ENCODE measurements around the gene USF2. TPM values are rescaled to one million over a fixed set of nuclear protein-coding genes. Genes with fewer than 3 reads are reported as not detected.

Gene USF2
- total RNA-seq, 1 experiment from 2014 or later = 123 TPM

DNA sequence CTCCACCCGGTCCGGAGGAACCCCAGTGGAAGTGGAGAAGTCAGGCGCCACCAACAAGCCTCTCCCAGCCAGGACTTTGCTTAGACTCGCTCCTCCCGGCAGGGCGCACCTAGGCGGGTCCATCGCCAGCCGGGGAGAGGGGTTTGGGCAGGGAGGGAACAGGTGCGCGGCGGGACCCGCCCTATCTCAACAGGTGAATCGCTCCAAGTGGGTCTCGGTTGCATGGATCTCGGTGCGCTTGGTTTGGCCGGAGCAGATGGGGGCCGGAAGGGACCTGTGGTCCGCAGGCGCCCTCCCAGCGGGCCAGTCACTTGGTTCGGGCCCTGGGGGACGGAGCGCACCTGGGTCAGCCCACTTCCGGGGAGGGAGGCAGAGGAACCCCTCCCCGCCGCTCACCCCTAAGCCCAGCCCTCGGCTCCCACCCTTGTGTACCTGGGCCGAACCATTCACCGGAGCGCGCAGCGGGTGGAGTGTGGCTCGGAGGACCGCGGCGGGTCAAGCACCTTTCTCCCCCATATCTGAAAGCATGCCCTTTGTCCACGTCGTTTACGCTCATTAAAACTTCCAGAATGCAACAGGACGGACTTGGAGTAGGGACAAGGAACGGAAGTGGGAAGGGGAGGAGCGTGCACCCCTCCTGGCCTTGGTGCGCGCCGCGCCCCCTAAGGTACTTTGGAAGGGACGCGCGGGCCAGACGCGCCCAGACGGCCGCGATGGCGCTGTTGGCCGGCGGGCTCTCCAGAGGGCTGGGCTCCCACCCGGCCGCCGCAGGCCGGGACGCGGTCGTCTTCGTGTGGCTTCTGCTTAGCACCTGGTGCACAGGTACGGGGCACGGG lies 20.2 kb upstream of the USF2 start, which contains the start of gene LSR:
Gene LSR (plus strand): TSS at position 693 of the 836 bp plus-strand sequence. CDS start 21 bp downstream, at position 714.
- Mint-ChIP-seq H3K36me3 (ENCODE audit: insufficient read depth in 1 of 3, low read depth in 3 of 3) (peaks cover 27 to 43% (median 39%) of the 10 kb centered on the region in 3 experiments), H3K4me1 (peaks cover 33 to 38% of the 10 kb centered on the region in 2 experiments), H3K27me3 (ENCODE audit: low read depth) (no peaks in the 10 kb centered on the region; the same call in 1 of the 2 replicates), H3K27ac (peak within 1 kb of the TSS; percentile 100), H3K9me3 (peaks cover 0 to 3% of the 10 kb centered on the region in 2 experiments; a peak in 2 of 5 replicates), H3K4me3 (peak within 1 kb of the TSS; percentile 99 to 100)
- peaks cover 15% of the 10 kb centered on the region; the same call in 1 of the 2 replicates for H3K79me2 ChIP-seq (ENCODE audit: insufficient read depth, low read length)
- peaks cover 7% of the 10 kb centered on the region for H3K23me2 ChIP-seq (ENCODE audit: insufficient read length, low read depth, low read length, poor library complexity, severe bottlenecking)
- H2BK120ac ChIP-seq (ENCODE audit: low read depth, low read length, poor library complexity, severe bottlenecking) = peak within 1 kb of the TSS; percentile 76
- peak within 1 kb of the TSS; percentile 95 for H4K8ac ChIP-seq (replicated peaks; ENCODE audit: insufficient read length, low read depth, low read length)
- no CpG with 5 or more reads among the region's 69 CpGs for whole genome bisulfite sequencing (ENCODE audit: extremely low coverage, insufficient read length, low lambda C conversion rate)
- H2BK20ac ChIP-seq (ENCODE audit: low read depth, low read length, poor library complexity, severe bottlenecking) = no peak within 1 kb of the TSS
- H2BK12ac ChIP-seq (ENCODE audit: insufficient read length, low read depth, low read length) = peak within 1 kb of the TSS; percentile 98
- H3K56ac ChIP-seq (ENCODE audit: insufficient read length, low read depth, low read length) = peak within 1 kb of the TSS; percentile 95
- H3K9ac ChIP-seq (ENCODE audit: extremely low read depth, insufficient read length, low read length) = peak within 1 kb of the TSS; percentile 99
- peak within 1 kb of the TSS; percentile 67 for H3K4me2 ChIP-seq (ENCODE audit: insufficient read depth, insufficient read length, low read length)
- TF ChIP-seq, protein P1, sequence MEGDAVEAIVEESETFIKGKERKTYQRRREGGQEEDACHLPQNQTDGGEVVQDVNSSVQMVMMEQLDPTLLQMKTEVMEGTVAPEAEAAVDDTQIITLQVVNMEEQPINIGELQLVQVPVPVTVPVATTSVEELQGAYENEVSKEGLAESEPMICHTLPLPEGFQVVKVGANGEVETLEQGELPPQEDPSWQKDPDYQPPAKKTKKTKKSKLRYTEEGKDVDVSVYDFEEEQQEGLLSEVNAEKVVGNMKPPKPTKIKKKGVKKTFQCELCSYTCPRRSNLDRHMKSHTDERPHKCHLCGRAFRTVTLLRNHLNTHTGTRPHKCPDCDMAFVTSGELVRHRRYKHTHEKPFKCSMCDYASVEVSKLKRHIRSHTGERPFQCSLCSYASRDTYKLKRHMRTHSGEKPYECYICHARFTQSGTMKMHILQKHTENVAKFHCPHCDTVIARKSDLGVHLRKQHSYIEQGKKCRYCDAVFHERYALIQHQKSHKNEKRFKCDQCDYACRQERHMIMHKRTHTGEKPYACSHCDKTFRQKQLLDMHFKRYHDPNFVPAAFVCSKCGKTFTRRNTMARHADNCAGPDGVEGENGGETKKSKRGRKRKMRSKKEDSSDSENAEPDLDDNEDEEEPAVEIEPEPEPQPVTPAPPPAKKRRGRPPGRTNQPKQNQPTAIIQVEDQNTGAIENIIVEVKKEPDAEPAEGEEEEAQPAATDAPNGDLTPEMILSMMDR (conservative IDR thresholded peaks at IDR 0.05) = peak; percentile 14; the same call in 1 of the 3 replicates
- peak within 1 kb of the TSS; percentile 27 for H4K91ac ChIP-seq (ENCODE audit: insufficient read length, low read depth, low read length)
- H3T11ph ChIP-seq (ENCODE audit: low read length) = peak within 1 kb of the TSS; percentile 89
- H3K18ac ChIP-seq (ENCODE audit: insufficient read length, low read depth, low read length) = peak within 1 kb of the TSS; percentile 100
- H2AFZ ChIP-seq (ENCODE audit: low read length) = peak within 1 kb of the TSS; percentile 71
- peaks cover 6% of the 10 kb centered on the region for H4K20me1 ChIP-seq (ENCODE audit: control insufficient read depth, insufficient read depth, insufficient read length)
- DNase-seq = peak; percentile 95
- peak within 1 kb of the TSS; percentile 77 for H3K23ac ChIP-seq (ENCODE audit: insufficient read length, low read depth, low read length)
- no peaks in the 10 kb centered on the region; the same call in 1 of the 2 replicates for H3K4me1 ChIP-seq (ENCODE audit: insufficient read depth, low read length)
- H2BK5ac ChIP-seq (ENCODE audit: insufficient read length, low read length) = peak within 1 kb of the TSS; percentile 100
- H4K5ac ChIP-seq (ENCODE audit: insufficient read length, low read depth, low read length) = peak within 1 kb of the TSS; percentile 97
- H2AK5ac ChIP-seq (ENCODE audit: insufficient read length, low read length) = no peak within 1 kb of the TSS
- H3K27me3 ChIP-seq (ENCODE audit: insufficient read depth, low read length) = no peaks in the 10 kb centered on the region
- H2BK15ac ChIP-seq (ENCODE audit: low read depth, low read length) = no peak within 1 kb of the TSS
- H3K4ac ChIP-seq (ENCODE audit: low read depth, low read length) = no peak within 1 kb of the TSS; the same call in 1 of the 2 replicates
- peak within 1 kb of the TSS; percentile 99 for H3K27ac ChIP-seq (ENCODE audit: insufficient read length, low read depth, low read length)
- peaks cover 5% of the 10 kb centered on the region for H3K79me1 ChIP-seq (ENCODE audit: insufficient read depth, low read depth, low read length, poor library complexity, severe bottlenecking)
- peak within 1 kb of the TSS; percentile 100 for H3K14ac ChIP-seq (ENCODE audit: insufficient read depth, low read length)
- H3K9me3 ChIP-seq (ENCODE audit: control insufficient read depth, low read depth, low read length) = no peaks in the 10 kb centered on the region
